GM13976 (cell line): ENCODE measurements around the gene KRTAP2-1.

Experiments
- DNase-seq: peaks from one replicate; pipeline ENCODE4 v3.0.0; 2012; ENCODE audit warnings: low spot score
- in situ Hi-C: fragments of 300-500 bp; cut with MboI; formaldehyde crosslinking; loops from one replicate; pipeline ENCODE4 v1.12.0; 2022; ENCODE audit warnings: low sequenced_read_pairs, mixed read lengths, inconsistent platforms; ENCODE audit not compliant: unreplicated experiment
- TF ChIP-seq, protein P1 (sequence below): IDR thresholded peaks from 2 replicates; pipeline ENCODE4 v1.5.1; 2012; ENCODE audit warnings: borderline replicate concordance, mild to moderate bottlenecking; ENCODE audit not compliant: insufficient read depth; ENCODE audit errors: extremely low read depth, missing control alignments, control extremely low read depth

The KRTAP2-1 gene

DNA sequence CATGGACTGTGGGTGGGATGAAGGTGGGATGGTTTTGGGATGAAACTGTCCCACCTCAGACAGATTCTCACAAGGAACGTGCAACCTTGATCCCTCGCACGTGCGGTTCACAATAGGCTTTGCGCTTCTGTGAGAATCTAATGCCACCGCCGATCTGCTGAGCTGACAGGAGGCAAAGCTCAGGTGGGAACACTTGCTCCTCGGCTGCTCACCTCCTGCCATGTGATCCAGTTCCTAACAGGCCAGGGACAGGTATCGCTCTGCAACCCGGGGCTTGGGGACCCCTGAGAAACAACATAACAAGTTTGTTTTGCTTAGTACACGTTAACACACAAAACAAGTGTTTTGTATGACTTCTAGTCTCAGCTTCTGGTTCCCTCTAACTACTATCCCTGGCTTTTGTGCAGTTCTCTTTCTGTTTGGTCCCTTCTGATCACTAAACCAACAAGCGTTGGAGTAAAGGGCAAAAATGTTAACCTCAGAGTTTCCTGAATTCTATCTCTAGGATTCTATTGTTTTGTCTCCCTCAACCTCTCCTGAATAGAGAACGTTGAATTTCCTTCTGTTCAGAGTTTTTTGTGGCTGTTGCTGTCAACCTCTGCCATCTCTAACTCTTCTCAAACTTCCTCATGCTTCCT, 30.4 kb downstream of the KRTAP2-1 start:
- TF ChIP-seq, protein P1, sequence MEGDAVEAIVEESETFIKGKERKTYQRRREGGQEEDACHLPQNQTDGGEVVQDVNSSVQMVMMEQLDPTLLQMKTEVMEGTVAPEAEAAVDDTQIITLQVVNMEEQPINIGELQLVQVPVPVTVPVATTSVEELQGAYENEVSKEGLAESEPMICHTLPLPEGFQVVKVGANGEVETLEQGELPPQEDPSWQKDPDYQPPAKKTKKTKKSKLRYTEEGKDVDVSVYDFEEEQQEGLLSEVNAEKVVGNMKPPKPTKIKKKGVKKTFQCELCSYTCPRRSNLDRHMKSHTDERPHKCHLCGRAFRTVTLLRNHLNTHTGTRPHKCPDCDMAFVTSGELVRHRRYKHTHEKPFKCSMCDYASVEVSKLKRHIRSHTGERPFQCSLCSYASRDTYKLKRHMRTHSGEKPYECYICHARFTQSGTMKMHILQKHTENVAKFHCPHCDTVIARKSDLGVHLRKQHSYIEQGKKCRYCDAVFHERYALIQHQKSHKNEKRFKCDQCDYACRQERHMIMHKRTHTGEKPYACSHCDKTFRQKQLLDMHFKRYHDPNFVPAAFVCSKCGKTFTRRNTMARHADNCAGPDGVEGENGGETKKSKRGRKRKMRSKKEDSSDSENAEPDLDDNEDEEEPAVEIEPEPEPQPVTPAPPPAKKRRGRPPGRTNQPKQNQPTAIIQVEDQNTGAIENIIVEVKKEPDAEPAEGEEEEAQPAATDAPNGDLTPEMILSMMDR, result no peak
- in situ Hi-C loops, result no loop called here
- DNase-seq, result no peak

DNA sequence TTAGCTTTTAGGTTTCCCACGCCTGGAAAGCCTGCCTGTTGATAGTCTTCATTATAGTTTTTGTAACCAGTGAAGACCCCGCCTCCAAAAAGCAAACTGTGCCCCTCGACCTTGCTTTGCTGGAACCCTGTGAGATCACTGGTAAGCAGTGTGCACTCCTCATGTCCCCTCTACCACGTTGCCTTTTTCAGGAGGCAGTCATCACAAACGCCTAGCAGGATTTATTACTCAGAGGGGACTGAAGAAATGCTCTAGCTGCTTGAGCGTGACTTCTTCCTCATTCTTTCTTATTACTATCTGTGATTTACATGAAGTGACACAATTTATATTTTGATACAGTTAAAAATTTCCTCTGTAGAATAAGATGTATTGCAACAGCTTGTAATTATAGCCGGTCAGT, 31.7 kb downstream of the KRTAP2-1 start:
- in situ Hi-C loops, result no loop called here
- no peak for DNase-seq
- TF ChIP-seq, protein P1, result no peak

DNA sequence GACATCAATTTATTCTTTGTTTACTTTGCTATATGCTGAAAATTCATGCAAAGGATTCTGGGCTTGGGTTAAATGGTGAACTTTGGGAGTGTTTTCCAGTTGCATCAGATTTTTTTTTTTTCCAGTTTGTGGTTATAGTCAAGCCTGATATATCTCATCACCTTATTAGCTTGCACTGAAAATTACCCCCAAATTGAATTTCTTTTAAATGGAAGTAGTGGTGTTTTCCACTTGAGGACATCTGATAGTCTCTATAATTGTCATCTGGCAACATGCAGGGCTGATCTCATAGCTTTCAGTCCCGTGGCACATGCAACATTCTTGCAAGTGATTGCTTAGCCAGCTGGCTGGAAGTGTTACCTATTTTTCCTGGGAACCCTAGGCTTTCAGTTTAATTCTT, 33.5 kb downstream of the KRTAP2-1 start:
- DNase-seq, result no peak
- TF ChIP-seq, protein P1, result no peak
- in situ Hi-C loops, result no loop called here

DNA sequence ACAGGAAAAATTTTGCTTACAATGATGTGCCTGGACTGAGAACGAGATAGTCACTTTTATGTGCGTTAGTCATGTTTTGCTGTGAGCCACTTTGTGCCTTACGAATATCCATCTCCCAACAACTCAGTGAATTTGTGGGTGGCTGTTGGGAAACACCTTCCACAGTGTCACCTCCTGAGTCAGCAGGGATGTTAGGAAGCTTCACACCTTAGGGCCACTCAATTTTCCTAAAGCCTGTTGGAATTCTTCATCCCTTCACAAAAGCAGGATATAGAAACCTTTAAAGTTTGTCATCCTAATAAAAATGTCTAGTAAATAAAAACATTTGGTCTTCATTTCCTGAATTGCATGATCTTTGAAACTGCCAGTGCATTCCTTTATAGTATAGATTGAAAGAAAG, 33.9 kb downstream of the KRTAP2-1 start:
- TF ChIP-seq, protein P1, result no peak
- in situ Hi-C loops, result no loop called here
- no peak for DNase-seq

DNA sequence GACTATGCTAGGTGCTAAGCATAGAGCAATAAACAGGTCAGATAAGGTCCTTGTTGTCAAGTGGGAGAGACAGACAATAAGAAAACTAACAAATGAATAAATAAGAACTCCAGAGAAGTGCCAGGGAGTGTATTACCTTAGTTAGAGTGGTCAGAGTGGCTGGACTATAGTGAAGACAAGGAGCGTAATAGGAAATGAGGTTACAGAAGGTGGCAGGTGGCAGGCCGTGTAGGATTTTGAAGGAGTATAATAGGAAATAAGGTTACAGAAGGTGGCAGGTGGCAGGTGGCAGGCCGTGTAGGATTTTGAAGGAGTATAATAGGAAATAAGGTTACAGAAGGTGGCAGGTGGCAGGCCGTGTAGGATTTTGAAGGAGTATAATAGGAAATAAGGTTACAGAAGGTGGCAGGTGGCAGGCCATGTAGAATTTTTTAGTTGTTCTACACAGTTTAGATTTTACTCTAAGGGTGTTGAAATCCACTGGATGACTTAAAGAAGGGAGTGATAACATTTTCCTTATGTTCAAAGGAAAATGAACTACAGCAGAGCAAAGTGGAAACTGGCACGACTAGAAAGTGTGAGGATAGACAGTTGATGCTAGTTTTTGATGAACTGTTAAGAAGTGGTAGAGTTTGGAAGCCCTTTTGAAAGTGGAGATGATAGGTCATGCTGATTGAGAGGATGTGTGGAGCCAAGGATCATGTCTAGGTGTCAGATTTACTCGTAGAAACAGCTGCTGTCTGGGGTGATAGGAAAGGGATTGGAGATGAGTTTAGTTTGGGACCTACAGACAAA, 34.6 kb downstream of the KRTAP2-1 start:
- TF ChIP-seq, protein P1, result no peak

DNA sequence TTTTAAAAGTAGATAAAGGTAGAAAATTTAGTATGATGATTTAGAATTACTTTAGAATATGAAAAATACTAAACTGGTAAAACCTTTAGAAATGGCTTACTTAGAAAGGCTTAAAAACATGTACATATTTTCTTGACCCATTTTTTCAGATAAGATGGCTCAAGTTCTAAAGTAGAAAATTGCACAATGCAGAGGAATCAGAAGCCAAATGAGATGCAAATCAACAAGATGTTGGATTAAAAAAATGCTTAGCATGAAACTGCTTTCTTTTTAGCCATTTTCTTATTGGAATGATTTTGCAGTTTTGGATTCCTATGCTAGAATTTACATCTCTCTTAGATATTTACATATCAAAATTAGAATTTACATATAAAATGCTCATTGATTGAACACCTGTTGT, 36.7 kb downstream of the KRTAP2-1 start:
- TF ChIP-seq, protein P1, result no peak
- no peak for DNase-seq
- in situ Hi-C loops, result no loop called here

More for the DNA sequence above, 34.6 kb downstream of the KRTAP2-1 start:
- in situ Hi-C loops, result no loop called here
- DNase-seq, result no peak
